RWPE2 (cell line): Measurements from ENCODE around the gene EFNA4.

Experiments
- ATAC-seq: fragments of 200-7000 bp; cut with Tn5 transposase; 3 replicates; pipeline ENCODE4 v1.9.1; 2021; ENCODE audit warnings: low read depth
- DNase-seq: peaks from one replicate; pipeline ENCODE4 v3.0.0-alpha.2; 2020; ENCODE audit warnings: low spot score
- H3K27ac ChIP-seq: fragments of 450-650 bp; 2 replicates; pipeline ENCODE4 v1.5.1; 2017; ENCODE audit warnings: mild to moderate bottlenecking; ENCODE audit not compliant: poor library complexity, severe bottlenecking
- H3K27me3 ChIP-seq: fragments of 250-450 bp; sonication (Bioruptor Pico); 2 replicates; pipeline ENCODE4 v1.5.1; 2021; ENCODE audit warnings: mild to moderate bottlenecking, moderate library complexity; ENCODE audit not compliant: insufficient read depth, poor library complexity, severe bottlenecking
- H3K36me3 ChIP-seq: fragments of 250-450 bp; sonication (Bioruptor Pico); 2 replicates; pipeline ENCODE4 v1.5.1; 2020; ENCODE audit warnings: low read depth, mild to moderate bottlenecking, moderate library complexity
- H3K4me1 ChIP-seq: fragments of 250-450 bp; sonication (Bioruptor Pico); 2 replicates; pipeline ENCODE4 v1.5.1; 2021; ENCODE audit warnings: mild to moderate bottlenecking, moderate library complexity; ENCODE audit not compliant: insufficient read depth, poor library complexity, severe bottlenecking
- H3K4me3 ChIP-seq: fragments of 250-450 bp; sonication (Bioruptor Pico); 2 replicates; pipeline ENCODE4 v1.5.1; 2021; ENCODE audit warnings: mild to moderate bottlenecking, moderate library complexity; ENCODE audit not compliant: severe bottlenecking
- H3K9me3 ChIP-seq: fragments of 250-450 bp; sonication (Bioruptor Pico); 2 replicates; pipeline ENCODE4 v1.5.1; 2021; ENCODE audit warnings: mild to moderate bottlenecking, moderate library complexity; ENCODE audit not compliant: severe bottlenecking
- CTCF ChIP-seq: fragments of 450-650 bp; IDR thresholded peaks from one replicate; pipeline ENCODE4 v1.5.1; 2017; ENCODE audit warnings: mild to moderate bottlenecking, moderate library complexity; ENCODE audit not compliant: poor library complexity, severe bottlenecking

EFNA4 gene

GRCh38 chr1:155051777-155052398 is 11.7 kb upstream of the EFNA4 start:
- no peak for TF ChIP-seq CTCF
- peak; percentile 29 for ATAC-seq
- peak overlapping the region; percentile 89 for H3K27ac ChIP-seq

GRCh38 chr1:155052439-155053395 is 10.8 kb upstream of the EFNA4 start:
- TF ChIP-seq CTCF: peak; percentile 64
- H3K27me3 ChIP-seq: no peaks in the 10 kb centered on the region
- DNase-seq: no peak
- H3K27ac ChIP-seq: peak overlapping the region; percentile 89
- H3K4me3 ChIP-seq: peak overlapping the region; percentile 94
- no peaks in the 10 kb centered on the region for H3K9me3 ChIP-seq
- ATAC-seq: peak; percentile 54
- peaks cover 14% of the 10 kb centered on the region for H3K4me1 ChIP-seq
- H3K36me3 ChIP-seq: peaks cover 49% of the 10 kb centered on the region

More at GRCh38 chr1:155051777-155052398, 11.7 kb upstream of the EFNA4 start:
- H3K27me3 ChIP-seq: no peaks in the 10 kb centered on the region
- peaks cover 14% of the 10 kb centered on the region for H3K4me1 ChIP-seq
- peak; percentile 76 for DNase-seq
- peaks cover 41% of the 10 kb centered on the region for H3K36me3 ChIP-seq
- no peaks in the 10 kb centered on the region for H3K9me3 ChIP-seq
- H3K4me3 ChIP-seq: peak overlapping the region; percentile 94

GRCh38 chr1:155053531-155054105 is 9.9 kb upstream of the EFNA4 start:
- no peak for TF ChIP-seq CTCF
- ATAC-seq (no peak), DNase-seq (no peak)
- H3K4me1 ChIP-seq: peaks cover 14% of the 10 kb centered on the region
- no peaks in the 10 kb centered on the region for H3K27me3 ChIP-seq
- H3K36me3 ChIP-seq: peaks cover 58% of the 10 kb centered on the region
- no peak overlapping the region for H3K4me3 ChIP-seq
- H3K27ac ChIP-seq: peak overlapping the region; percentile 89
- no peaks in the 10 kb centered on the region for H3K9me3 ChIP-seq

- Histone ChIP-seq H3K36me3 (peaks cover 79% of the 10 kb centered on the region), H3K4me3 (no peak overlapping the region), H3K27ac (no peak overlapping the region), H3K4me1 (peaks cover 6% of the 10 kb centered on the region), H3K27me3 (no peaks in the 10 kb centered on the region), H3K9me3 (no peaks in the 10 kb centered on the region)
- DNase-seq (no peak), ATAC-seq (no peak)
- TF ChIP-seq CTCF: no peak
Measured at GRCh38 chr1:155057104-155057503, 6.4 kb upstream of the EFNA4 start.
